Endothelial cell of umbilical vein (primary cell): ENCODE results near the gene PRKD1. TPM values are rescaled to one million over a fixed set of nuclear protein-coding genes. Genes with fewer than 3 reads are reported as not detected.

Experiments
- BruUV-seq: library from RNA; stranded (reverse); fragments of 400-500 nt; replicated peaks from 2 replicates; lab custom pipeline; 2021; lab: Mats Ljungman, UMichigan
- CTCF ChIA-PET: fragments of 300-600, 350-600 bp; sonication (Branson Sonifier 250); formaldehyde crosslinking; loops from one replicate; lab custom pipeline; 2021; ENCODE audit warnings: antibody characterized with exemption, inconsistent platforms; lab: Charles Lee
- POLR2A ChIA-PET: fragments of 300-600, 350-600 bp; sonication (Branson Sonifier 250); formaldehyde crosslinking; loops from one replicate; lab custom pipeline; 2021; ENCODE audit warnings: antibody characterized with exemption, inconsistent platforms; lab: Charles Lee
- DNase-seq: peaks from one replicate; pipeline ENCODE4 v3.0.0-alpha.2; 2011; ENCODE audit warnings: low read depth, low spot score
- FAIRE-seq: peaks from 2 replicates; lab custom pipeline; 2011; peaks lifted over from hg19 to GRCh38; lab: Jason Lieb, UNC
- H2AFZ ChIP-seq: 2 replicates; pipeline ENCODE4 v1.6.0; 2012; ENCODE audit warnings: low read depth, low read length, control low read depth, inconsistent platforms
- H3K27ac ChIP-seq: 2 replicates; pipeline ENCODE4 v1.5.1; 2011; ENCODE audit warnings: low read depth, mild to moderate bottlenecking, control low read depth, low read length, moderate library complexity; ENCODE audit not compliant: insufficient read depth
- H3K27me3 ChIP-seq, 2 experiments: 2 replicates each; pipeline versions ENCODE4 v1.6.0 to v1.6.1; 2011; ENCODE audit warnings: low read length in 2 of 2, mixed read lengths in 1 of 2; ENCODE audit not compliant: control insufficient read depth in 2 of 2, insufficient read depth in 2 of 2
- H3K36me3 ChIP-seq, 2 experiments: 2 replicates in 1 of 2; 3 replicates in 1 of 2; pipeline ENCODE4 v1.5.1; 2011; ENCODE audit warnings: low read length in 2 of 2, mild to moderate bottlenecking in 1 of 2, moderate library complexity in 1 of 2; ENCODE audit not compliant: control insufficient read depth in 2 of 2, insufficient read depth in 2 of 2; ENCODE audit errors: extremely low read depth in 1 of 2
- H3K4me1 ChIP-seq: 3 replicates; pipeline ENCODE4 v1.5.1; 2011; ENCODE audit warnings: mild to moderate bottlenecking, low read length; ENCODE audit not compliant: control insufficient read depth, insufficient read depth; ENCODE audit errors: extremely low read depth
- H3K4me2 ChIP-seq: 2 replicates; pipeline ENCODE4 v1.6.1; 2011; ENCODE audit warnings: low read length, control low read depth, mixed read lengths; ENCODE audit not compliant: insufficient read depth
- H3K4me3 ChIP-seq, 3 experiments: fragments of 200-600 bp in 1 of 3; sonication (generic), shearing (Covaris generic) in 1 of 3; replicated peaks in 1 of 3; 2 replicates each; pipeline ENCODE4 v1.5.1; 2011 to 2016; ENCODE audit warnings: control low read depth in 3 of 3, low read length in 3 of 3, mild to moderate bottlenecking in 2 of 3, inconsistent platforms in 1 of 3, low read depth in 1 of 3, moderate library complexity in 1 of 3; ENCODE audit not compliant: insufficient read depth in 1 of 3
- H3K79me2 ChIP-seq: 2 replicates; pipeline ENCODE4 v1.6.0; 2012; ENCODE audit warnings: low read length, inconsistent platforms; ENCODE audit not compliant: control insufficient read depth, insufficient read depth
- H3K9ac ChIP-seq: replicated peaks from 2 replicates; pipeline ENCODE3; 2011; ENCODE audit warnings: low read length, control low read depth; ENCODE audit not compliant: insufficient read depth; ENCODE audit errors: extremely low read depth
- H3K9me1 ChIP-seq: replicated peaks from 3 replicates; pipeline ENCODE4 v1.6.0; 2011; ENCODE audit warnings: mild to moderate bottlenecking, low read length; ENCODE audit not compliant: control insufficient read depth, insufficient read depth; ENCODE audit errors: extremely low read depth
- H3K9me3 ChIP-seq: replicated peaks from 2 replicates; pipeline ENCODE4 v1.5.1; 2012; ENCODE audit warnings: low read length, inconsistent platforms; ENCODE audit not compliant: control insufficient read depth, insufficient read depth
- H4K20me1 ChIP-seq: replicated peaks from 2 replicates; pipeline ENCODE3; 2011; ENCODE audit warnings: mild to moderate bottlenecking, low read length; ENCODE audit not compliant: control insufficient read depth, insufficient read depth; ENCODE audit errors: extremely low read depth
- CTCF ChIP-seq, 2 donors: IDR thresholded peaks; 1 replicate in 1 of 2; 2 replicates in 1 of 2; pipeline ENCODE4 v1.5.1; 2011; ENCODE audit warnings: low read length in 2 of 2, mild to moderate bottlenecking in 2 of 2, moderate library complexity in 2 of 2, control low read depth in 1 of 2, inconsistent platforms in 1 of 2, low read depth in 1 of 2; ENCODE audit not compliant: insufficient read depth in 1 of 2; ENCODE audit errors: extremely low read depth in 1 of 2
- EZH2 ChIP-seq: IDR thresholded peaks from 2 replicates; pipeline ENCODE4 v1.6.1; 2012; ENCODE audit warnings: borderline replicate concordance, low read depth, mild to moderate bottlenecking, moderate library complexity, low read length, inconsistent platforms; ENCODE audit not compliant: severe bottlenecking
- FOS ChIP-seq: IDR thresholded peaks from 2 replicates; pipeline ENCODE4 v1.6.1; 2011; ENCODE audit warnings: mild to moderate bottlenecking, low read length, moderate library complexity, borderline replicate concordance; ENCODE audit not compliant: insufficient read depth
- GATA2 ChIP-seq: IDR thresholded peaks from 2 replicates; pipeline ENCODE4 v1.7.0; 2011; ENCODE audit warnings: low read depth, mild to moderate bottlenecking, moderate library complexity, mixed read lengths, low read length; ENCODE audit not compliant: insufficient read length, insufficient read depth
- JUN ChIP-seq: IDR thresholded peaks from 2 replicates; pipeline ENCODE4 v1.6.1; 2011; ENCODE audit warnings: borderline replicate concordance, low read depth; ENCODE audit not compliant: insufficient read length, insufficient read depth
- MAX ChIP-seq: IDR thresholded peaks from 2 replicates; pipeline ENCODE4 v1.6.1; 2011; ENCODE audit not compliant: insufficient read depth, insufficient read length
- MYC ChIP-seq: IDR thresholded peaks from one replicate; pipeline ENCODE4 v1.6.1; 2011; ENCODE audit warnings: mild to moderate bottlenecking, low read depth, low read length
- POLR2A ChIP-seq: IDR thresholded peaks from 2 replicates; pipeline ENCODE4 v1.6.1; 2012; ENCODE audit warnings: low read depth, mild to moderate bottlenecking, control low read depth, low read length
- POLR2AphosphoS5 ChIP-seq: IDR thresholded peaks from 2 replicates; pipeline ENCODE4 v1.6.1; 2012; ENCODE audit warnings: low read depth, mild to moderate bottlenecking, control low read depth, low read length, moderate library complexity; ENCODE audit not compliant: insufficient read depth
- dilution Hi-C: fragments of 300-500 bp; cut with MboI; formaldehyde crosslinking; loops from one replicate; pipeline ENCODE4 v1.15.0; 2019; ENCODE audit warnings: low sequenced_read_pairs; ENCODE audit not compliant: extremely low pct_ligation_motif_present
- intact Hi-C: fragments of 100-400 bp; cut with micrococcal nuclease; formaldehyde crosslinking; loops from one replicate; pipeline ENCODE4 v1.10.0; 2022
- polyA plus RNA-seq, 4 experiments: library from polyadenylated mRNA; depleted of rRNA in 3 of 4; stranded (reverse) in 3 of 4; unstranded in 1 of 4; fragments of >200 nt; gene quantifications; 2 replicates each; pipeline versions ENCODE4 v1.2.1 to v1.2.3, GENCODE V29; 2011 to 2012; ENCODE audit warnings: missing spikeins in 1 of 4
- total RNA-seq: library from RNA; stranded (reverse); gene quantifications from 2 replicates; pipeline ENCODE4 v1.2.3, GENCODE V29; 2021

PRKD1 gene
- total and polyA plus RNA-seq, 2 donors (not counting 3 experiments of a cell fraction or from before 2014, with no cell fraction given): 3.9 to 10.9 TPM

- Histone ChIP-seq H3K4me3 (no peak overlapping the region), H3K79me2 (no peaks in the 10 kb centered on the region), H3K9me3 (no peaks in the 10 kb centered on the region), H3K36me3 (no peaks in the 10 kb centered on the region), H3K4me2 (no peak overlapping the region), H3K27ac (no peak overlapping the region), H3K4me1 (no peaks in the 10 kb centered on the region), H3K27me3 (no peaks in the 10 kb centered on the region), H3K9ac (no peak overlapping the region), H4K20me1 (no peaks in the 10 kb centered on the region), H2AFZ (no peak overlapping the region), H3K9me1 (no peaks in the 10 kb centered on the region)
- BruUV-seq: no TSS peak
- no peak for DNase-seq
- ChIA-PET POLR2A (no interaction called here), CTCF (no interaction called here)
- FAIRE-seq: no peak
- dilution Hi-C loops: no loop called here
- intact Hi-C loops: no loop called here
- TF ChIP-seq POLR2AphosphoS5: no peak
- no peak for TF ChIP-seq CTCF (IDR thresholded peaks at IDR 0.05; ENCODE audit: extremely low read depth in 1 of 2, insufficient read depth in 1 of 2, low read depth in 1 of 2, low read length in 2 of 2)
- no peak for TF ChIP-seq FOS
- TF ChIP-seq MYC: no peak
- TF ChIP-seq MAX: no peak
- TF ChIP-seq POLR2A: no peak
- TF ChIP-seq GATA2: no peak
- no peak for TF ChIP-seq EZH2
- TF ChIP-seq JUN: no peak
These were observed 239.8 kb downstream of the PRKD1 start for GRCh38 chr14:29687866-29688265.
